ENCODE measurements around the gene MRPL36.

MRPL36 gene

GRCh38 chr5:1780614-1780930 is 19.1 kb downstream of the MRPL36 start:
- H3K4me1 ChIP-seq (ENCODE audit: control insufficient read depth in 1 of 2, insufficient read depth in 1 of 2, low read depth in 1 of 2, low read length in 1 of 2): no peaks in the 10 kb centered on the region
- H3K4me3 ChIP-seq (ENCODE audit: low read depth in 1 of 2, low read length in 1 of 2): no peak overlapping the region
- no peaks in the 10 kb centered on the region for H3K36me3 ChIP-seq
- no peaks in the 10 kb centered on the region for H3K9me3 ChIP-seq
- TF ChIP-seq CTCF (IDR thresholded peaks at IDR 0.05): no peak
- H3K27ac ChIP-seq: no peak overlapping the region
- peaks cover 17% of the 10 kb centered on the region for H3K27me3 ChIP-seq

- no peaks in the 10 kb centered on the region for H3K36me3 ChIP-seq
- H3K4me1 ChIP-seq (ENCODE audit: control insufficient read depth in 1 of 2, insufficient read depth in 1 of 2, low read depth in 1 of 2, low read length in 1 of 2): no peaks in the 10 kb centered on the region
- H3K27ac ChIP-seq: no peak overlapping the region
- no peak overlapping the region for H3K4me3 ChIP-seq (ENCODE audit: low read depth in 1 of 2, low read length in 1 of 2)
- no peak for TF ChIP-seq CTCF (IDR thresholded peaks at IDR 0.05)
- no peaks in the 10 kb centered on the region for H3K9me3 ChIP-seq
- peaks cover 17% of the 10 kb centered on the region for H3K27me3 ChIP-seq
These were observed 19.6 kb downstream of the MRPL36 start for GRCh38 chr5:1779782-1780613.

GRCh38 chr5:1779021-1779680 is 20.5 kb downstream of the MRPL36 start:
- no peak for TF ChIP-seq CTCF (IDR thresholded peaks at IDR 0.05)
- no peaks in the 10 kb centered on the region for H3K36me3 ChIP-seq
- no peaks in the 10 kb centered on the region for H3K9me3 ChIP-seq
- no peak overlapping the region for H3K4me3 ChIP-seq (ENCODE audit: low read depth in 1 of 2, low read length in 1 of 2)
- H3K4me1 ChIP-seq (ENCODE audit: control insufficient read depth in 1 of 2, insufficient read depth in 1 of 2, low read depth in 1 of 2, low read length in 1 of 2): no peaks in the 10 kb centered on the region
- H3K27ac ChIP-seq: no peak overlapping the region
- peaks cover 17% of the 10 kb centered on the region for H3K27me3 ChIP-seq

- Histone ChIP-seq H3K27me3 (peaks cover 17% of the 10 kb centered on the region), H3K36me3 (no peaks in the 10 kb centered on the region), H3K4me3 (ENCODE audit: low read depth in 1 of 2, low read length in 1 of 2) (no peak overlapping the region), H3K4me1 (ENCODE audit: control insufficient read depth in 1 of 2, insufficient read depth in 1 of 2, low read depth in 1 of 2, low read length in 1 of 2) (no peaks in the 10 kb centered on the region), H3K27ac (no peak overlapping the region), H3K9me3 (no peaks in the 10 kb centered on the region)
- no peak for TF ChIP-seq CTCF (IDR thresholded peaks at IDR 0.05)
These were observed 21.3 kb downstream of the MRPL36 start for GRCh38 chr5:1778138-1779020.

GRCh38 chr5:1777281-1778137 is 22.1 kb downstream of the MRPL36 start:
- H3K9me3 ChIP-seq: no peaks in the 10 kb centered on the region
- H3K4me1 ChIP-seq (ENCODE audit: control insufficient read depth in 1 of 2, insufficient read depth in 1 of 2, low read depth in 1 of 2, low read length in 1 of 2): no peaks in the 10 kb centered on the region
- TF ChIP-seq CTCF (IDR thresholded peaks at IDR 0.05): no peak
- no peak overlapping the region for H3K4me3 ChIP-seq (ENCODE audit: low read depth in 1 of 2, low read length in 1 of 2)
- no peak overlapping the region for H3K27ac ChIP-seq
- peaks cover 14% of the 10 kb centered on the region for H3K27me3 ChIP-seq
- H3K36me3 ChIP-seq: no peaks in the 10 kb centered on the region
